ENCODE results near the gene PRAME. TPM values are rescaled to one million over a fixed set of nuclear protein-coding genes. Genes with fewer than 3 reads are reported as not detected.
A peak's percentile ranks its signal among the peaks of the same experiment; 100 is the strongest.
"Not testable (repeated sequence)": the region's sequence is repeated elsewhere in the genome, so short reads cannot be mapped to it uniquely, and the experiment has no call there.

Gene PRAME, protein sequence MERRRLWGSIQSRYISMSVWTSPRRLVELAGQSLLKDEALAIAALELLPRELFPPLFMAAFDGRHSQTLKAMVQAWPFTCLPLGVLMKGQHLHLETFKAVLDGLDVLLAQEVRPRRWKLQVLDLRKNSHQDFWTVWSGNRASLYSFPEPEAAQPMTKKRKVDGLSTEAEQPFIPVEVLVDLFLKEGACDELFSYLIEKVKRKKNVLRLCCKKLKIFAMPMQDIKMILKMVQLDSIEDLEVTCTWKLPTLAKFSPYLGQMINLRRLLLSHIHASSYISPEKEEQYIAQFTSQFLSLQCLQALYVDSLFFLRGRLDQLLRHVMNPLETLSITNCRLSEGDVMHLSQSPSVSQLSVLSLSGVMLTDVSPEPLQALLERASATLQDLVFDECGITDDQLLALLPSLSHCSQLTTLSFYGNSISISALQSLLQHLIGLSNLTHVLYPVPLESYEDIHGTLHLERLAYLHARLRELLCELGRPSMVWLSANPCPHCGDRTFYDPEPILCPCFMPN
- total RNA-seq (2014; rRNA removed; shearing (Covaris generic)), result not detected in 2 replicates
- not detected in 2 replicates for polyA plus RNA-seq (2016; fragmentation: Nextera tagmentation; extraction: Ambion mirVana)
- long read RNA-seq, result 0 reads

DNA sequence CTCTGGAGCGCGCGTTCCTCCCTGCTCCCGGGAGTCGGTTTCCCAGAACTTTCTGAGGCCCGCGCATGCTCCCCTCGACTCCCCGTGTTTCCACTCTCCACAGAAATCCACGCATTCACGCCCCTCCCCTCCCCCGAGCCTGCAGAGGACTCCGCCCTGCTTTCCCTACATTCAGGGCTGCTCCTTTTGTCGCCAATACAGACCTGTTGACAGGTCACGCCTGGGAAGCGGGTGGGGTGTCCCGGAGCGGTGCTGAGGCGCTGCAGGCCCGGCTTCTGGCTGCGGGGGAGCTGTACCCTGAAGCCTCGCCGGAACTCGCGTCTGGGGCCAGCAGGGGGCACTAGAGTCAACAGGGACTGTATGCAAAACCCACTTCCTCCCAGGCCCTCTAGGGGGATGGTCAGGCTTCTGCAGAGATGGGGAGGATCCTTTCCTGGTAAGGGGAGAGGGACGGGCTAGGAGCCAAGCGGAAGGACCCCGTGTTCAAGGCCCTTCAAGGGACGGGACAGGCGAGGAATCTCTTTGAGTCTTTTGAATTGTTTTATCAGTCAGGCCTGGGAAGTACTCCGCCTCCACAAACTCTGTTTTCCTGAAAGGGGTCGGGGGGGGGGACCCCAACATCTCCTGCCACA, at the start of gene PRAME:
Gene PRAME, minus strand, starts transcription at position 294 of the 632 bp plus-strand sequence. CDS start 2,433 bp downstream, outside the sequence.
- peaks cover 8% of the 10 kb centered on the region; the same call in 2 of the 3 replicates for H3K36me3 Mint-ChIP-seq (ENCODE audit: low read depth)
- H3K27ac Mint-ChIP-seq, result no peak within 1 kb of the TSS
- no peak within 1 kb of the TSS for H2AFZ ChIP-seq
- peak; percentile 95 for DNase-seq (ENCODE audit: low spot score)
- H3K27me3 ChIP-seq (ENCODE audit: insufficient read depth), result peaks cover 81% of the 10 kb centered on the region
- H3K36me3 ChIP-seq (ENCODE audit: insufficient read depth), result no peaks in the 10 kb centered on the region
- H3K9me2 ChIP-seq (ENCODE audit: insufficient read depth), result no peaks in the 10 kb centered on the region
- no peak within 1 kb of the TSS for H3K4me3 Mint-ChIP-seq
- no peaks in the 10 kb centered on the region for H4K20me1 ChIP-seq (replicated peaks; ENCODE audit: insufficient read depth)
- no peak within 1 kb of the TSS for H3K27ac ChIP-seq (ENCODE audit: low read depth)
- TF ChIP-seq NANOG (IDR thresholded peaks at IDR 0.05; ENCODE audit: borderline replicate concordance) (no peak), EZH2 (IDR thresholded peaks at IDR 0.05; ENCODE audit: low read depth, unreplicated experiment) (no peak)
- TF ChIP-seq, protein P1, sequence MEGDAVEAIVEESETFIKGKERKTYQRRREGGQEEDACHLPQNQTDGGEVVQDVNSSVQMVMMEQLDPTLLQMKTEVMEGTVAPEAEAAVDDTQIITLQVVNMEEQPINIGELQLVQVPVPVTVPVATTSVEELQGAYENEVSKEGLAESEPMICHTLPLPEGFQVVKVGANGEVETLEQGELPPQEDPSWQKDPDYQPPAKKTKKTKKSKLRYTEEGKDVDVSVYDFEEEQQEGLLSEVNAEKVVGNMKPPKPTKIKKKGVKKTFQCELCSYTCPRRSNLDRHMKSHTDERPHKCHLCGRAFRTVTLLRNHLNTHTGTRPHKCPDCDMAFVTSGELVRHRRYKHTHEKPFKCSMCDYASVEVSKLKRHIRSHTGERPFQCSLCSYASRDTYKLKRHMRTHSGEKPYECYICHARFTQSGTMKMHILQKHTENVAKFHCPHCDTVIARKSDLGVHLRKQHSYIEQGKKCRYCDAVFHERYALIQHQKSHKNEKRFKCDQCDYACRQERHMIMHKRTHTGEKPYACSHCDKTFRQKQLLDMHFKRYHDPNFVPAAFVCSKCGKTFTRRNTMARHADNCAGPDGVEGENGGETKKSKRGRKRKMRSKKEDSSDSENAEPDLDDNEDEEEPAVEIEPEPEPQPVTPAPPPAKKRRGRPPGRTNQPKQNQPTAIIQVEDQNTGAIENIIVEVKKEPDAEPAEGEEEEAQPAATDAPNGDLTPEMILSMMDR (conservative IDR thresholded peaks at IDR 0.05; ENCODE audit: low read depth in 2 of 2), result peak; percentile 78 to 79
- H3K79me2 ChIP-seq (replicated peaks; ENCODE audit: insufficient read depth), result no peaks in the 10 kb centered on the region
- no peaks in the 10 kb centered on the region for H3K4me1 ChIP-seq (ENCODE audit: insufficient read depth)
- no peaks in the 10 kb centered on the region for H3F3A ChIP-seq (replicated peaks; ENCODE audit: low read depth)
- H3K4me3 ChIP-seq, result no peak within 1 kb of the TSS
- ATAC-seq, result peak; percentile 98
- H3K4me2 ChIP-seq, result no peak within 1 kb of the TSS
- peaks cover 73% of the 10 kb centered on the region for H3K27me3 Mint-ChIP-seq (ENCODE audit: insufficient read depth, low read depth, poor library complexity)
- no peaks in the 10 kb centered on the region; the same call in 2 of the 3 replicates for H3K4me1 Mint-ChIP-seq
- H3K9me3 Mint-ChIP-seq, result peaks cover 32% of the 10 kb centered on the region

DNA sequence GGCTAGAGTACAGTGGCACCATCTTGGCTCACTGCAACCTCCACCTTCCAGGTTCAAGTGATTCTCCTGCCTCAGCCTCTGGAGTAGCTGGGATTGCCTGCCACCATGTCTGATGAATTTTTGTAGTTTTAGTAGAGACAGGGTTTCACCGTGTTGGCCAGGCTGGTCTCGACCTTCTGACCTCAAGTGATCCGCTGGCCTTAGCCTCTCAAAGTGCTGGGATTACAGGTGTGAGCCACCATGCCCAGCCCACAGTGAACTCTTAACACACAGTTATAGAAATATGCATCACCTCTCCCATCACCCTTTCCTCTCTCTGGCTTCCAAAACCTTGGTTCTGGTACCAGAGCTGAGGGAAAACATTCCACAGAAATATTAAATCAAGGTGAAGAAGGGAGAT, 49.0 kb upstream of the PRAME start:
- not testable (repeated sequence) for H3K4me3 ChIP-seq; H3K27ac Mint-ChIP-seq; DNase-seq (ENCODE audit: low spot score); H3K4me2 ChIP-seq; H3K27ac ChIP-seq (ENCODE audit: low read depth); H3K4me1 ChIP-seq (ENCODE audit: insufficient read depth); H2AFZ ChIP-seq; H3K79me2 ChIP-seq (replicated peaks; ENCODE audit: insufficient read depth); ATAC-seq; H3K36me3 ChIP-seq (ENCODE audit: insufficient read depth); H3K9me3 Mint-ChIP-seq; H3K4me3 Mint-ChIP-seq; H4K20me1 ChIP-seq (replicated peaks; ENCODE audit: insufficient read depth); H3F3A ChIP-seq (replicated peaks; ENCODE audit: low read depth); H3K9me2 ChIP-seq (ENCODE audit: insufficient read depth); H3K36me3 Mint-ChIP-seq (ENCODE audit: low read depth)
- H3K27me3 ChIP-seq (ENCODE audit: insufficient read depth), result peaks cover 99% of the 10 kb centered on the region
- peaks cover 65% of the 10 kb centered on the region for H3K27me3 Mint-ChIP-seq (ENCODE audit: insufficient read depth, low read depth, poor library complexity)
- H3K4me1 Mint-ChIP-seq, result peaks cover 14% of the 10 kb centered on the region; the same call in 2 of the 3 replicates

DNA sequence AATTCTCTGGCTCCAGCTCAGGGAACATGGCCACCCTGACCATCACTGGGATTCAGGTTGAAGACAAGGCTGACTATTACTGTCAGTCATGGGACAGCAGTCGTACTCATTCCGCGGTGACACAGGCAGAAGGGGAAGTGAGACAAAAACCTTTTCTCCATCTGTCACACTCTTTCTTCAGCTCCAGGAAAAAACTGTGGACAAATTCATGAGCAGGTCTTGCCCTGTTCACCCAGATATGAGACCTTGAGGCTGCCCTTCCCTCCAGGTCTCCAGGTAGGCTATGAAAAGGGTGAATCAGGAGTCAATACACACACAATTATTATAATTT, 46.0 kb upstream of the PRAME start:
- H3K27ac ChIP-seq (ENCODE audit: low read depth), result no peak overlapping the region
- H3K4me3 ChIP-seq, result no peak overlapping the region
- no peak for TF ChIP-seq STAT1 (IDR thresholded peaks at IDR 0.05; ENCODE audit: unreplicated experiment)
- no peak for TF ChIP-seq EZH2phosphoT487 (IDR thresholded peaks at IDR 0.05; ENCODE audit: unreplicated experiment)
- TF ChIP-seq ZNF114 (CRISPR knock-in tag; IDR thresholded peaks at IDR 0.05), result no peak
- TF ChIP-seq, protein P2, sequence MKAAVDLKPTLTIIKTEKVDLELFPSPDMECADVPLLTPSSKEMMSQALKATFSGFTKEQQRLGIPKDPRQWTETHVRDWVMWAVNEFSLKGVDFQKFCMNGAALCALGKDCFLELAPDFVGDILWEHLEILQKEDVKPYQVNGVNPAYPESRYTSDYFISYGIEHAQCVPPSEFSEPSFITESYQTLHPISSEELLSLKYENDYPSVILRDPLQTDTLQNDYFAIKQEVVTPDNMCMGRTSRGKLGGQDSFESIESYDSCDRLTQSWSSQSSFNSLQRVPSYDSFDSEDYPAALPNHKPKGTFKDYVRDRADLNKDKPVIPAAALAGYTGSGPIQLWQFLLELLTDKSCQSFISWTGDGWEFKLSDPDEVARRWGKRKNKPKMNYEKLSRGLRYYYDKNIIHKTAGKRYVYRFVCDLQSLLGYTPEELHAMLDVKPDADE (IDR thresholded peaks at IDR 0.05), result no peak
- TF ChIP-seq, protein P3, sequence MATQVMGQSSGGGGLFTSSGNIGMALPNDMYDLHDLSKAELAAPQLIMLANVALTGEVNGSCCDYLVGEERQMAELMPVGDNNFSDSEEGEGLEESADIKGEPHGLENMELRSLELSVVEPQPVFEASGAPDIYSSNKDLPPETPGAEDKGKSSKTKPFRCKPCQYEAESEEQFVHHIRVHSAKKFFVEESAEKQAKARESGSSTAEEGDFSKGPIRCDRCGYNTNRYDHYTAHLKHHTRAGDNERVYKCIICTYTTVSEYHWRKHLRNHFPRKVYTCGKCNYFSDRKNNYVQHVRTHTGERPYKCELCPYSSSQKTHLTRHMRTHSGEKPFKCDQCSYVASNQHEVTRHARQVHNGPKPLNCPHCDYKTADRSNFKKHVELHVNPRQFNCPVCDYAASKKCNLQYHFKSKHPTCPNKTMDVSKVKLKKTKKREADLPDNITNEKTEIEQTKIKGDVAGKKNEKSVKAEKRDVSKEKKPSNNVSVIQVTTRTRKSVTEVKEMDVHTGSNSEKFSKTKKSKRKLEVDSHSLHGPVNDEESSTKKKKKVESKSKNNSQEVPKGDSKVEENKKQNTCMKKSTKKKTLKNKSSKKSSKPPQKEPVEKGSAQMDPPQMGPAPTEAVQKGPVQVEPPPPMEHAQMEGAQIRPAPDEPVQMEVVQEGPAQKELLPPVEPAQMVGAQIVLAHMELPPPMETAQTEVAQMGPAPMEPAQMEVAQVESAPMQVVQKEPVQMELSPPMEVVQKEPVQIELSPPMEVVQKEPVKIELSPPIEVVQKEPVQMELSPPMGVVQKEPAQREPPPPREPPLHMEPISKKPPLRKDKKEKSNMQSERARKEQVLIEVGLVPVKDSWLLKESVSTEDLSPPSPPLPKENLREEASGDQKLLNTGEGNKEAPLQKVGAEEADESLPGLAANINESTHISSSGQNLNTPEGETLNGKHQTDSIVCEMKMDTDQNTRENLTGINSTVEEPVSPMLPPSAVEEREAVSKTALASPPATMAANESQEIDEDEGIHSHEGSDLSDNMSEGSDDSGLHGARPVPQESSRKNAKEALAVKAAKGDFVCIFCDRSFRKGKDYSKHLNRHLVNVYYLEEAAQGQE (IDR thresholded peaks at IDR 0.05; ENCODE audit: unreplicated experiment), result no peak
- no peak for TF ChIP-seq NANOG (IDR thresholded peaks at IDR 0.05; ENCODE audit: borderline replicate concordance)
- no peak for TF ChIP-seq CREB1 (CRISPR knock-in tag; IDR thresholded peaks at IDR 0.05; ENCODE audit: low read depth)
- no peak for TF ChIP-seq POLR2AphosphoS5 (IDR thresholded peaks at IDR 0.05; ENCODE audit: low read depth)
- no peak for TF ChIP-seq JUNB (IDR thresholded peaks at IDR 0.05; ENCODE audit: unreplicated experiment)
- no peaks in the 10 kb centered on the region for H3K4me1 ChIP-seq (ENCODE audit: insufficient read depth)
- H3K27me3 ChIP-seq (ENCODE audit: insufficient read depth), result peaks cover 99% of the 10 kb centered on the region
- no peak overlapping the region for H3K4me2 ChIP-seq
- H3K79me2 ChIP-seq (replicated peaks; ENCODE audit: insufficient read depth), result no peaks in the 10 kb centered on the region
- Mint-ChIP-seq H3K27me3 (ENCODE audit: insufficient read depth, low read depth, poor library complexity) (peaks cover 73% of the 10 kb centered on the region), H3K27ac (no peak overlapping the region), H3K9me3 (peaks cover 3% of the 10 kb centered on the region; the same call in 2 of the 3 replicates), H3K4me1 (peaks cover 14% of the 10 kb centered on the region), H3K36me3 (ENCODE audit: low read depth) (no peaks in the 10 kb centered on the region), H3K4me3 (no peak overlapping the region)
- no peaks in the 10 kb centered on the region for H4K20me1 ChIP-seq (replicated peaks; ENCODE audit: insufficient read depth)
- no peak for DNase-seq (ENCODE audit: low spot score)
- H3F3A ChIP-seq (replicated peaks; ENCODE audit: low read depth), result no peaks in the 10 kb centered on the region
- peaks cover 10% of the 10 kb centered on the region for H3K9me2 ChIP-seq (ENCODE audit: insufficient read depth)
- H2AFZ ChIP-seq, result no peak overlapping the region
- no peak for ATAC-seq
- H3K36me3 ChIP-seq (ENCODE audit: insufficient read depth), result no peaks in the 10 kb centered on the region
